HEK293 (cell line): Measurements from ENCODE around the gene CCDC120.
A peak's percentile ranks its signal among the peaks of the same experiment; 100 is the strongest.

ENCODE experiments used
- HOXC10 ChIP-seq: sonication (generic); formaldehyde crosslinking; IDR thresholded peaks from 2 replicates; pipeline ENCODE4 v1.8.1; 2023; ENCODE audit warnings: mild to moderate bottlenecking, missing genetic modification reagents
- ZBTB20 ChIP-seq: fragments of 450-650 bp; formaldehyde crosslinking; IDR thresholded peaks from 2 replicates; pipeline ENCODE4 v1.5.1; 2016; ENCODE audit warnings: missing biosample characterization, missing genetic modification characterization
- ZBTB21 ChIP-seq: fragments of 450-650 bp; formaldehyde crosslinking; IDR thresholded peaks from 2 replicates; pipeline ENCODE4 v1.5.1; 2017; ENCODE audit warnings: missing biosample characterization, missing genetic modification characterization
- ZBTB7A ChIP-seq: fragments of 450-650 bp; formaldehyde crosslinking; IDR thresholded peaks from 2 replicates; pipeline ENCODE4 v1.5.1; 2016; ENCODE audit warnings: low read depth, missing biosample characterization, missing genetic modification characterization
- ZFP37 ChIP-seq: fragments of 450-650 bp; formaldehyde crosslinking; IDR thresholded peaks from 2 replicates; pipeline ENCODE4 v1.5.1; 2016; ENCODE audit warnings: missing biosample characterization, missing genetic modification characterization
- ZNF174 ChIP-seq: fragments of 450-650 bp; formaldehyde crosslinking; IDR thresholded peaks from 2 replicates; pipeline ENCODE4 v1.5.0; 2017; ENCODE audit warnings: missing biosample characterization, mild to moderate bottlenecking, missing genetic modification characterization
- ZNF335 ChIP-seq: fragments of 450-650 bp; formaldehyde crosslinking; conservative IDR thresholded peaks from 2 replicates; pipeline ENCODE4 v1.5.1; 2016; ENCODE audit warnings: missing biosample characterization, missing genetic modification characterization
- ZNF394 ChIP-seq: fragments of 450-650 bp; formaldehyde crosslinking; IDR thresholded peaks from 2 replicates; pipeline ENCODE4 v1.5.1; 2016; ENCODE audit warnings: missing biosample characterization, missing genetic modification characterization, mild to moderate bottlenecking, moderate library complexity, borderline replicate concordance
- ZNF501 ChIP-seq: fragments of 450-650 bp; formaldehyde crosslinking; IDR thresholded peaks from 2 replicates; pipeline ENCODE4 v1.5.1; 2016; ENCODE audit warnings: missing biosample characterization, missing genetic modification characterization
- ZNF510 ChIP-seq: fragments of 450-650 bp; formaldehyde crosslinking; IDR thresholded peaks from 2 replicates; pipeline ENCODE4 v1.5.1; 2018; ENCODE audit warnings: mild to moderate bottlenecking, missing genetic modification characterization, missing biosample characterization; ENCODE audit not compliant: insufficient replicate concordance
- ZNF561 ChIP-seq: fragments of 450-650 bp; IDR thresholded peaks from 2 replicates; pipeline ENCODE4 v1.5.1; 2018; ENCODE audit warnings: missing biosample characterization, missing genetic modification characterization, borderline replicate concordance
- ZNF777 ChIP-seq: fragments of 450-650 bp; formaldehyde crosslinking; IDR thresholded peaks from 2 replicates; pipeline ENCODE4 v1.5.1; 2017; ENCODE audit warnings: missing biosample characterization, missing genetic modification characterization, borderline replicate concordance
- ZXDB ChIP-seq: fragments of 450-650 bp; formaldehyde crosslinking; IDR thresholded peaks from 2 replicates; pipeline ENCODE4 v1.5.1; 2016; ENCODE audit warnings: missing biosample characterization, missing genetic modification characterization
- TF ChIP-seq, protein P1 (sequence below): fragments of 450-650 bp; formaldehyde crosslinking; IDR thresholded peaks from 2 replicates; pipeline ENCODE4 v1.5.1; 2016; ENCODE audit warnings: missing biosample characterization, missing genetic modification characterization, borderline replicate concordance
- TF ChIP-seq, protein P2 (sequence below): fragments of 450-650 bp; formaldehyde crosslinking; optimal IDR thresholded peaks from 2 replicates; pipeline ENCODE3; 2016; ENCODE audit warnings: missing biosample characterization, mild to moderate bottlenecking, missing genetic modification characterization
- TF ChIP-seq, protein P3 (sequence below): fragments of 450-650 bp; formaldehyde crosslinking; IDR thresholded peaks from 2 replicates; pipeline ENCODE4 v1.5.1; 2016; ENCODE audit warnings: missing biosample characterization, missing genetic modification characterization
- TF ChIP-seq, protein P4 (sequence below): fragments of 450-650 bp; formaldehyde crosslinking; IDR thresholded peaks from 2 replicates; pipeline ENCODE4 v1.5.1; 2017; ENCODE audit warnings: missing biosample characterization, missing genetic modification characterization

The CCDC120 gene

DNA sequence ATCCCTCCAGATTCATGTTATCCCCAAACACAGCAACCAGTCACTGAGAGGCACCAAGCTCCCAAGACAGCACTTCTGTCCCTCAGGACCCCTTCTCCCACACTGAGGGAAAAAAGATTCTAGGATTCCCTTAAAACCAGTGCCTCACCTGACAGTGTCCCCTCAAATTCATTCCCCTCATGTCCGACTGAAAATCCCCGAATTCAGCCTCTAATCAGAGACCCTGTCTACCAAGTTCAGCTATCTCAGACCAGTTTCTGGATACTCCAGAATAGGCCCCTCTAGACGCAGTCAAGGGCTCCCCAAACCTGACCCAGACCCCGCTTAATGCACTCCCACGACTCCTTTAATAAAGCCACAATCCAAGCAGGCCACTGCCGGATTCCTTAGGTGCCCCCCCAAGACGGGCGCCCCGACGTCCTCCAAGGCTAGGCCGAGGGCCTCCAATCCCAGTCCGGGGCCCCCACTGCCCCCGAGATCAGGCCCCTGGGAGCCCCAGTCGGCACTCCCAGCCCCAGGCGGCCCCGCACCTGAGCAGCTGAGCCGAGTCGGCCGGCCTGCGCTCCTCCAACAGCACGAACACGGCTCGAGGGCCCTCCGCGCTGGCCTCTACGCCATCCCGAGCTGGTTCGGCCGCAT lies 16.1 kb upstream of the CCDC120 start (continued):
- TF ChIP-seq, protein P1, sequence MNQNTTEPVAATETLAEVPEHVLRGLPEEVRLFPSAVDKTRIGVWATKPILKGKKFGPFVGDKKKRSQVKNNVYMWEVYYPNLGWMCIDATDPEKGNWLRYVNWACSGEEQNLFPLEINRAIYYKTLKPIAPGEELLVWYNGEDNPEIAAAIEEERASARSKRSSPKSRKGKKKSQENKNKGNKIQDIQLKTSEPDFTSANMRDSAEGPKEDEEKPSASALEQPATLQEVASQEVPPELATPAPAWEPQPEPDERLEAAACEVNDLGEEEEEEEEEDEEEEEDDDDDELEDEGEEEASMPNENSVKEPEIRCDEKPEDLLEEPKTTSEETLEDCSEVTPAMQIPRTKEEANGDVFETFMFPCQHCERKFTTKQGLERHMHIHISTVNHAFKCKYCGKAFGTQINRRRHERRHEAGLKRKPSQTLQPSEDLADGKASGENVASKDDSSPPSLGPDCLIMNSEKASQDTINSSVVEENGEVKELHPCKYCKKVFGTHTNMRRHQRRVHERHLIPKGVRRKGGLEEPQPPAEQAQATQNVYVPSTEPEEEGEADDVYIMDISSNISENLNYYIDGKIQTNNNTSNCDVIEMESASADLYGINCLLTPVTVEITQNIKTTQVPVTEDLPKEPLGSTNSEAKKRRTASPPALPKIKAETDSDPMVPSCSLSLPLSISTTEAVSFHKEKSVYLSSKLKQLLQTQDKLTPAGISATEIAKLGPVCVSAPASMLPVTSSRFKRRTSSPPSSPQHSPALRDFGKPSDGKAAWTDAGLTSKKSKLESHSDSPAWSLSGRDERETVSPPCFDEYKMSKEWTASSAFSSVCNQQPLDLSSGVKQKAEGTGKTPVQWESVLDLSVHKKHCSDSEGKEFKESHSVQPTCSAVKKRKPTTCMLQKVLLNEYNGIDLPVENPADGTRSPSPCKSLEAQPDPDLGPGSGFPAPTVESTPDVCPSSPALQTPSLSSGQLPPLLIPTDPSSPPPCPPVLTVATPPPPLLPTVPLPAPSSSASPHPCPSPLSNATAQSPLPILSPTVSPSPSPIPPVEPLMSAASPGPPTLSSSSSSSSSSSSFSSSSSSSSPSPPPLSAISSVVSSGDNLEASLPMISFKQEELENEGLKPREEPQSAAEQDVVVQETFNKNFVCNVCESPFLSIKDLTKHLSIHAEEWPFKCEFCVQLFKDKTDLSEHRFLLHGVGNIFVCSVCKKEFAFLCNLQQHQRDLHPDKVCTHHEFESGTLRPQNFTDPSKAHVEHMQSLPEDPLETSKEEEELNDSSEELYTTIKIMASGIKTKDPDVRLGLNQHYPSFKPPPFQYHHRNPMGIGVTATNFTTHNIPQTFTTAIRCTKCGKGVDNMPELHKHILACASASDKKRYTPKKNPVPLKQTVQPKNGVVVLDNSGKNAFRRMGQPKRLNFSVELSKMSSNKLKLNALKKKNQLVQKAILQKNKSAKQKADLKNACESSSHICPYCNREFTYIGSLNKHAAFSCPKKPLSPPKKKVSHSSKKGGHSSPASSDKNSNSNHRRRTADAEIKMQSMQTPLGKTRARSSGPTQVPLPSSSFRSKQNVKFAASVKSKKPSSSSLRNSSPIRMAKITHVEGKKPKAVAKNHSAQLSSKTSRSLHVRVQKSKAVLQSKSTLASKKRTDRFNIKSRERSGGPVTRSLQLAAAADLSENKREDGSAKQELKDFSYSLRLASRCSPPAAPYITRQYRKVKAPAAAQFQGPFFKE (tag by site-specific recombination) = no peak
- TF ChIP-seq ZBTB20 (tag by site-specific recombination) = peak; percentile 81
- peak; percentile 40; the same call in 1 of the 2 replicates for TF ChIP-seq ZNF394 (tag by site-specific recombination)
- 0 out of 2 replicates have a peak, but pooled peaks have one; percentile 24 for TF ChIP-seq ZNF561 (tag by site-specific recombination)
- TF ChIP-seq, protein P2, sequence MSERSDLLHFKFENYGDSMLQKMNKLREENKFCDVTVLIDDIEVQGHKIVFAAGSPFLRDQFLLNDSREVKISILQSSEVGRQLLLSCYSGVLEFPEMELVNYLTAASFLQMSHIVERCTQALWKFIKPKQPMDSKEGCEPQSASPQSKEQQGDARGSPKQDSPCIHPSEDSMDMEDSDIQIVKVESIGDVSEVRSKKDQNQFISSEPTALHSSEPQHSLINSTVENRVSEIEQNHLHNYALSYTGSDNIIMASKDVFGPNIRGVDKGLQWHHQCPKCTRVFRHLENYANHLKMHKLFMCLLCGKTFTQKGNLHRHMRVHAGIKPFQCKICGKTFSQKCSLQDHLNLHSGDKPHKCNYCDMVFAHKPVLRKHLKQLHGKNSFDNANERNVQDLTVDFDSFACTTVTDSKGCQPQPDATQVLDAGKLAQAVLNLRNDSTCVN (tag by site-specific recombination) = no peak
- TF ChIP-seq, protein P3, sequence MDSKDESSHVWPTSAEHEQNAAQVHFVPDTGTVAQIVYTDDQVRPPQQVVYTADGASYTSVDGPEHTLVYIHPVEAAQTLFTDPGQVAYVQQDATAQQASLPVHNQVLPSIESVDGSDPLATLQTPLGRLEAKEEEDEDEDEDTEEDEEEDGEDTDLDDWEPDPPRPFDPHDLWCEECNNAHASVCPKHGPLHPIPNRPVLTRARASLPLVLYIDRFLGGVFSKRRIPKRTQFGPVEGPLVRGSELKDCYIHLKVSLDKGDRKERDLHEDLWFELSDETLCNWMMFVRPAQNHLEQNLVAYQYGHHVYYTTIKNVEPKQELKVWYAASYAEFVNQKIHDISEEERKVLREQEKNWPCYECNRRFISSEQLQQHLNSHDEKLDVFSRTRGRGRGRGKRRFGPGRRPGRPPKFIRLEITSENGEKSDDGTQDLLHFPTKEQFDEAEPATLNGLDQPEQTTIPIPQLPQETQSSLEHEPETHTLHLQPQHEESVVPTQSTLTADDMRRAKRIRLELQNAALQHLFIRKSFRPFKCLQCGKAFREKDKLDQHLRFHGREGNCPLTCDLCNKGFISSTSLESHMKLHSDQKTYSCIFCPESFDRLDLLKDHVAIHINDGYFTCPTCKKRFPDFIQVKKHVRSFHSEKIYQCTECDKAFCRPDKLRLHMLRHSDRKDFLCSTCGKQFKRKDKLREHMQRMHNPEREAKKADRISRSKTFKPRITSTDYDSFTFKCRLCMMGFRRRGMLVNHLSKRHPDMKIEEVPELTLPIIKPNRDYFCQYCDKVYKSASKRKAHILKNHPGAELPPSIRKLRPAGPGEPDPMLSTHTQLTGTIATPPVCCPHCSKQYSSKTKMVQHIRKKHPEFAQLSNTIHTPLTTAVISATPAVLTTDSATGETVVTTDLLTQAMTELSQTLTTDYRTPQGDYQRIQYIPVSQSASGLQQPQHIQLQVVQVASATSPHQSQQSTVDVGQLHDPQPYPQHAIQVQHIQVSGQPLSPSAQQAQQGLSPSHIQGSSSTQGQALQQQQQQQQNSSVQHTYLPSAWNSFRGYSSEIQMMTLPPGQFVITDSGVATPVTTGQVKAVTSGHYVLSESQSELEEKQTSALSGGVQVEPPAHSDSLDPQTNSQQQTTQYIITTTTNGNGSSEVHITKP (tag by site-specific recombination) = no peak
- 0 out of 2 replicates have a peak, but pooled peaks have one; percentile 27 for TF ChIP-seq ZNF777 (tag by site-specific recombination)
- no peak for TF ChIP-seq ZBTB7A (tag by site-specific recombination)
- TF ChIP-seq ZNF501 (tag by site-specific recombination) = 0 out of 2 replicates have a peak, but pooled peaks have one; percentile 51
- no peak for TF ChIP-seq ZNF510 (tag by site-specific recombination)
- 0 out of 2 replicates have a peak, but pooled peaks have one; percentile 55 for TF ChIP-seq ZFP37
- peak; percentile 83 for TF ChIP-seq ZNF335
- peak; percentile 77; the same call in 1 of the 2 replicates for TF ChIP-seq ZXDB (tag by site-specific recombination)
- TF ChIP-seq, protein P4, sequence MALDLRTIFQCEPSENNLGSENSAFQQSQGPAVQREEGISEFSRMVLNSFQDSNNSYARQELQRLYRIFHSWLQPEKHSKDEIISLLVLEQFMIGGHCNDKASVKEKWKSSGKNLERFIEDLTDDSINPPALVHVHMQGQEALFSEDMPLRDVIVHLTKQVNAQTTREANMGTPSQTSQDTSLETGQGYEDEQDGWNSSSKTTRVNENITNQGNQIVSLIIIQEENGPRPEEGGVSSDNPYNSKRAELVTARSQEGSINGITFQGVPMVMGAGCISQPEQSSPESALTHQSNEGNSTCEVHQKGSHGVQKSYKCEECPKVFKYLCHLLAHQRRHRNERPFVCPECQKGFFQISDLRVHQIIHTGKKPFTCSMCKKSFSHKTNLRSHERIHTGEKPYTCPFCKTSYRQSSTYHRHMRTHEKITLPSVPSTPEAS (tag by site-specific recombination) = no peak
- no peak for TF ChIP-seq HOXC10 (CRISPR knock-in tag)
- TF ChIP-seq ZNF174 (tag by site-specific recombination) = no peak
- TF ChIP-seq ZBTB21 (tag by site-specific recombination) = no peak
